Vagina (tissue), 2 donors: ENCODE measurements around the gene GALNT7. TPM values are rescaled to one million over a fixed set of nuclear protein-coding genes. Genes with fewer than 3 reads are reported as not detected.

Source experiments
- DNase-seq, 2 donors: peaks; one replicate each; pipeline ENCODE4 v3.0.0-alpha.2; 2017; ENCODE audit errors: extremely low spot score in 2 of 2
- H3K27ac ChIP-seq: fragments of 200-600 bp; sonication (generic); one replicate; pipeline ENCODE4 v1.5.1; 2019
- H3K27me3 ChIP-seq: fragments of 200-600 bp; sonication (generic); one replicate; pipeline ENCODE4 v1.5.1; 2019
- H3K36me3 ChIP-seq, 2 donors: fragments of 200-600 bp; sonication (generic); one replicate each; pipeline ENCODE4 v1.5.1; 2017 to 2019
- H3K4me1 ChIP-seq: fragments of 200-600 bp; sonication (generic); one replicate; pipeline ENCODE4 v1.5.1; 2019
- H3K4me3 ChIP-seq, 2 donors: fragments of 200-600 bp; sonication (generic); 1 replicate in 1 of 2; 2 replicates in 1 of 2; pipeline ENCODE4 v1.5.1; 2016 to 2019
- H3K9me3 ChIP-seq: fragments of 200-600 bp; sonication (generic); one replicate; pipeline ENCODE4 v1.5.1; 2019
- POLR2A ChIP-seq, 2 donors: fragments of 450-650 bp; IDR thresholded peaks; one replicate each; pipeline ENCODE4 v1.6.1; 2017; ENCODE audit warnings: antibody characterized with exemption in 2 of 2, mild to moderate bottlenecking in 2 of 2, moderate library complexity in 2 of 2
- POLR2AphosphoS5 ChIP-seq, 2 donors: sonication (generic); formaldehyde crosslinking; IDR thresholded peaks; one replicate each; pipeline ENCODE4 v1.9.0; 2017; ENCODE audit warnings: antibody characterized with exemption in 2 of 2, mild to moderate bottlenecking in 2 of 2, low read depth in 1 of 2; ENCODE audit not compliant: insufficient read depth in 1 of 2
- intact Hi-C: fragments of 100-400 bp; cut with DNase I; formaldehyde crosslinking; loops from one replicate; pipeline ENCODE4 v1.15.1; 2023
- total RNA-seq: library from RNA; depleted of rRNA; stranded (reverse); fragments of >200 nt; gene quantifications from one replicate; pipeline ENCODE4 v1.2.3, GENCODE V29; 2016
- TF ChIP-seq, protein P1 (sequence below), 3 experiments: fragments of 450-650 bp in 2 of 3; fragments of 200-600 bp in 1 of 3; sonication (generic) in 1 of 3; IDR thresholded peaks; one replicate each; pipeline ENCODE4 v1.5.1; 2017 to 2019; ENCODE audit warnings: antibody characterized with exemption in 3 of 3, mild to moderate bottlenecking in 2 of 3, moderate library complexity in 2 of 3

Gene GALNT7
- total RNA-seq, 1 donor from 2014 or later: 9.1 TPM

DNA sequence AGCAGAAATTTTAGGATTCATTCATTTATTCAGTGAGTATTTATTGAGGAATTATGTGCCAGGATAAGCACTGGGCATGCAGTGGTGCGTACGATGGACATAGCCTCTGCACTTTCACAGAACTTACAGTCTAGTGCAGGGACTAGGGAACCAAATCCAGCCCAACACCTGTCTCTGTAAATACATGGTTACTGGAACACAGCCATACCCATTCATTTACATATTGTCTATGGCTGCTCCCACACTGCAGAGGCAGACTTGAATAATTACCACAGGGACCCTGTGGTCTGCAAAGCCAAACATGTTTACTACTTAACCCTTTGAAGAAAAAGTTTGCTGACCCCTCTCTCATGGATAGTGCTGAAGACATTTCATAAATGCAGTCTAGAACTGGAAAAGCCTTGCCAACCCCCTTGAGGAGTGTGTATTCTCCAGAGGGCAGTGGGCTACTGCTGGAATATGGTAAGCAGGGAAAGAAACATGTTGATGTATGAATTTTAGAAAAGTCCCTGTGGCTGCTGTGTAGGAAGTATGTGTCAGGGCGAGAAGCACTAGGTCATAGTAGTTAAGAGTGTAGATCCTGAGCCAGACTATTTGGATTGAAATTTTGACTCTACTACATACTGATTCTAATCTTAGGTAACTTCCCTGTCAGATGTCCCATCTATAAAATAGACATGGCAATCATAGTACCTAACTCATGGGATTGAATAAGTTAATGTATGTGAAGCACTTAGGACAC, 75.5 kb downstream of the GALNT7 start:
- Histone ChIP-seq H3K27ac (no peak overlapping the region), H3K27me3 (no peaks in the 10 kb centered on the region), H3K36me3 (no peaks in the 10 kb centered on the region), H3K4me1 (no peaks in the 10 kb centered on the region), H3K4me3 (no peak overlapping the region), H3K9me3 (no peaks in the 10 kb centered on the region)
- intact Hi-C loops: no loop called here
- no peak for DNase-seq
- TF ChIP-seq, protein P1, sequence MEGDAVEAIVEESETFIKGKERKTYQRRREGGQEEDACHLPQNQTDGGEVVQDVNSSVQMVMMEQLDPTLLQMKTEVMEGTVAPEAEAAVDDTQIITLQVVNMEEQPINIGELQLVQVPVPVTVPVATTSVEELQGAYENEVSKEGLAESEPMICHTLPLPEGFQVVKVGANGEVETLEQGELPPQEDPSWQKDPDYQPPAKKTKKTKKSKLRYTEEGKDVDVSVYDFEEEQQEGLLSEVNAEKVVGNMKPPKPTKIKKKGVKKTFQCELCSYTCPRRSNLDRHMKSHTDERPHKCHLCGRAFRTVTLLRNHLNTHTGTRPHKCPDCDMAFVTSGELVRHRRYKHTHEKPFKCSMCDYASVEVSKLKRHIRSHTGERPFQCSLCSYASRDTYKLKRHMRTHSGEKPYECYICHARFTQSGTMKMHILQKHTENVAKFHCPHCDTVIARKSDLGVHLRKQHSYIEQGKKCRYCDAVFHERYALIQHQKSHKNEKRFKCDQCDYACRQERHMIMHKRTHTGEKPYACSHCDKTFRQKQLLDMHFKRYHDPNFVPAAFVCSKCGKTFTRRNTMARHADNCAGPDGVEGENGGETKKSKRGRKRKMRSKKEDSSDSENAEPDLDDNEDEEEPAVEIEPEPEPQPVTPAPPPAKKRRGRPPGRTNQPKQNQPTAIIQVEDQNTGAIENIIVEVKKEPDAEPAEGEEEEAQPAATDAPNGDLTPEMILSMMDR (IDR thresholded peaks at IDR 0.05): no peak
- TF ChIP-seq POLR2AphosphoS5 (IDR thresholded peaks at IDR 0.05; ENCODE audit: insufficient read depth in 1 of 2, low read depth in 1 of 2) (no peak), POLR2A (IDR thresholded peaks at IDR 0.05) (no peak)

DNA sequence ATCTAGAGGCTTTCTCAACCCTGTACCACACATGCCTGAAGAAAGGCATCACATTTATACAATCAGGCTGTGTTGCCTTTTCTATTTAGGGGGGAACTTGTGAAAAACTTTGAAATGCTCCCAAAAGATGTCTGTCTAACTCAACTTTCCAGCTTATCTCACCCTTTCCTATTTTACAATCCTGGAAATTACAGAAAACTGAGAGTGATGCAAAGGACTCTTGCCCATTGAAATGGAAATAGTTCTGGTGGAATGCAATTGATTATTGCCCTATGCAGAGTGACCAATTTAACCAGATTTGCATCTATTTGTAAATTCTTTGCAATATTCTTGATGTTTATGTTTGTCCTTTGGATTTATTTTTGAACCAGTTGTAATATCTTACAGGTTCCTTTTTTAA, 77.3 kb downstream of the GALNT7 start:
- intact Hi-C loops: no loop called here

DNA sequence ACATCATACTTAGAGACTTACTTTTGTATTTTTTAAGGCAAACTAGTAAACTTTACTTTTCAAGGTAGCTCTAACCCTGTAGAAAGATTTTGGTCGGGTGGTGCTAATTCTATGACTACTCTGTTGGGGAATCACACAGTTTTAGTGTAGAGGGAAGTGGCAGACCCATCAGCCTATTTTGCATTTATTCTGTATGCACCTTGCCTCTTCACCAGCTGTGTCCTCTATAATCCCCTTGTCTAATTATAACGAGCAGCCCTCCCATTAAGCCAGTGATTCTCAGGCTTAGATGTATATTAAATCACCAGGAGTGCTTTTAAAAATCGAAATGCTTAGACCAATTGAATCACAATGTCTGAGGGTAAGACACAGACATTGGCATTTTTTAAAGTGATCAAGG, 78.1 kb downstream of the GALNT7 start:
- Histone ChIP-seq H3K4me3 (no peak overlapping the region), H3K4me1 (no peaks in the 10 kb centered on the region), H3K36me3 (no peaks in the 10 kb centered on the region), H3K27ac (no peak overlapping the region), H3K9me3 (no peaks in the 10 kb centered on the region), H3K27me3 (no peaks in the 10 kb centered on the region)
- no peak for DNase-seq
- TF ChIP-seq, protein P1 (IDR thresholded peaks at IDR 0.05): no peak
- TF ChIP-seq POLR2AphosphoS5 (IDR thresholded peaks at IDR 0.05; ENCODE audit: insufficient read depth in 1 of 2, low read depth in 1 of 2) (no peak), POLR2A (IDR thresholded peaks at IDR 0.05) (no peak)
- intact Hi-C loops: no loop called here

More for the DNA sequence above, 77.3 kb downstream of the GALNT7 start:
- H3K9me3 ChIP-seq: no peaks in the 10 kb centered on the region
- no peaks in the 10 kb centered on the region for H3K36me3 ChIP-seq
- H3K4me3 ChIP-seq: no peak overlapping the region
- no peaks in the 10 kb centered on the region for H3K27me3 ChIP-seq
- H3K27ac ChIP-seq: no peak overlapping the region
- DNase-seq: no peak
- TF ChIP-seq POLR2AphosphoS5 (IDR thresholded peaks at IDR 0.05; ENCODE audit: insufficient read depth in 1 of 2, low read depth in 1 of 2): no peak
- no peak for TF ChIP-seq POLR2A (IDR thresholded peaks at IDR 0.05)
- TF ChIP-seq, protein P1 (IDR thresholded peaks at IDR 0.05): no peak
- H3K4me1 ChIP-seq: no peaks in the 10 kb centered on the region

DNA sequence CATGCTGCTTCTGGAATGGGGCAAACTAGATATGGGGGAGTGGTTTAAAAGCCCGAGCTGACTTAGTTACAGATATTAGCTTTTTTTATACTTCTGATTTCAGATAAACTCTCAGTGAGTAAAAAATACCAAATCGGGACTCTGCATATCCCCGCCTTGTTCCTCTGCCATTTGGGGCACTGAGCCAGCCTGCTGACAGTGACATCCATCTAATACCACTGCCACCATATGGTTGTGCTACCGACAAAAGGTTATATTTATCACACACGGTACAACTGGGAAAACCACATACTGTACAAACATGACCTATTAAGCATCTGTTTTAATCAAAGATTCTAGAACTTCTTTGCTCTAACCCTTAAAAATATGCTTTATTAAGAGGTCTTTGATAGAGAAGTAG, 78.7 kb downstream of the GALNT7 start:
- Histone ChIP-seq H3K4me3 (no peak overlapping the region), H3K27me3 (no peaks in the 10 kb centered on the region), H3K36me3 (no peaks in the 10 kb centered on the region), H3K9me3 (no peaks in the 10 kb centered on the region), H3K4me1 (peaks cover 5% of the 10 kb centered on the region), H3K27ac (no peak overlapping the region)
- DNase-seq: no peak
- intact Hi-C loops: no loop called here
- no peak for TF ChIP-seq POLR2A (IDR thresholded peaks at IDR 0.05)
- TF ChIP-seq, protein P1 (IDR thresholded peaks at IDR 0.05): no peak
- no peak for TF ChIP-seq POLR2AphosphoS5 (IDR thresholded peaks at IDR 0.05; ENCODE audit: insufficient read depth in 1 of 2, low read depth in 1 of 2)

DNA sequence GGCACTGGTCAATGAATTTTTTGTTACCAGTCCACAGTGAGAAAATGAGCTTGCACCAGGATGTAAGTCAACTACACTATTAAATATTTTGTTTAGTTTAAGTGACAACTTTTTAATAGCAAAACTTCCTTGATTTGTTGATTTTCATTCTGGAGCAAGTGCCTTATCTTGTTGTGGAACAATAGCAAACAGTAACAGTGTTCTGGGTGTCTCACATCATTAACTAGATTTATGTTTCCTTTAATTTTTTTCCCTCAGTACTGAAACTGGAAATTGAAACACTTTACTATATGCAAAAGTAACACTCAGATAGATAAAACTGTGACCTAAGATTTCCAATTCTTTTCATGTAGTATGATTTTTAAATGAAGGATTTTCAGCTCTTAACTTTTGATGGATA, 80.1 kb downstream of the GALNT7 start:
- no peaks in the 10 kb centered on the region for H3K27me3 ChIP-seq
- H3K27ac ChIP-seq: no peak overlapping the region
- H3K4me3 ChIP-seq: no peak overlapping the region
- peaks cover 5% of the 10 kb centered on the region for H3K4me1 ChIP-seq
- no peaks in the 10 kb centered on the region for H3K9me3 ChIP-seq
- H3K36me3 ChIP-seq: no peaks in the 10 kb centered on the region
- no peak for DNase-seq
- TF ChIP-seq, protein P1 (IDR thresholded peaks at IDR 0.05): no peak
- TF ChIP-seq POLR2AphosphoS5 (IDR thresholded peaks at IDR 0.05; ENCODE audit: insufficient read depth in 1 of 2, low read depth in 1 of 2) (no peak), POLR2A (IDR thresholded peaks at IDR 0.05) (no peak)
- intact Hi-C loops: no loop called here
